Measurements from ENCODE around the gene KLK11. TPM values are rescaled to one million over a fixed set of nuclear protein-coding genes. Genes with fewer than 3 reads are reported as not detected.

The KLK11 gene
- total and polyA plus RNA-seq, 2 experiments from 2014 or later = not detected

DNA sequence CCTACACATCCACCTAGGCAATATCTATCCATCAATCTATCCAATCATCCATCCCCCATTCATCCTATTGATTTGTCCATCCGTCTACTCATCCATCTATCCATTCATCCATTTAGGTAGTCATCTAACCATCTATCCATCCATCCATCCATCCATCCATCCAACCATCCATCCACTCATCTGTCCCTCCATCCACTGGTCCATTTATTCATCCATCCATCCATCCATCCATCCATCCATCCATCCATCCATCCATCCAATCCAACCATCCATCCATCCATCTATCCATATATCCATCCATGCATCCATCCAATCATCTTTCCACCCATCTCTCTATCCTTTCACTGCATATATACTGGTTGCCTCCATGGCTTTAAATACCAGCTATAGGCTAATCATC is 34.6 kb upstream of the KLK11 start:
- Histone ChIP-seq H4K20me1 (ENCODE audit: insufficient read depth) (no peaks in the 10 kb centered on the region), H3K36me3 (ENCODE audit: low read depth) (no peaks in the 10 kb centered on the region), H3K27me3 (replicated peaks; ENCODE audit: insufficient read depth) (0 out of 2 replicates have a peak, but pooled peaks cover 5% of the 10 kb centered on the region), H3K9me3 (ENCODE audit: low read depth) (no peaks in the 10 kb centered on the region), H3K79me2 (ENCODE audit: insufficient read depth) (no peaks in the 10 kb centered on the region), H3K4me1 (ENCODE audit: insufficient read depth) (no peaks in the 10 kb centered on the region), H3F3A (ENCODE audit: insufficient read depth) (no peaks in the 10 kb centered on the region), H3K27ac (no peak overlapping the region), H2AFZ (no peak overlapping the region), H3K9ac (no peak overlapping the region), H3K9me2 (ENCODE audit: insufficient read depth) (no peaks in the 10 kb centered on the region), H3K4me3 (no peak overlapping the region), H3K4me2 (ENCODE audit: unreplicated experiment) (no peak overlapping the region)
- TF ChIP-seq EZH2phosphoT487 (IDR thresholded peaks at IDR 0.05; ENCODE audit: insufficient read depth, low read depth) (no peak), EZH2 (IDR thresholded peaks at IDR 0.05; ENCODE audit: insufficient read depth, poor library complexity, severe bottlenecking) (no peak)
- 0 to 24% methylated on average over 1 of the region's 1 CpG for WGBS, 2 experiments (ENCODE audit: low coverage in 1 of 2, low lambda C conversion rate in 2 of 2, missing lambda C conversion rate in 2 of 2)
- no peak for DNase-seq
- in situ Hi-C loops (cut with MboI) = no loop called here

GRCh38 chr19:51060336-51060735 is 33.9 kb upstream of the KLK11 start:
- in situ Hi-C loops (cut with MboI) = no loop called here
- Histone ChIP-seq H3K36me3 (ENCODE audit: low read depth) (no peaks in the 10 kb centered on the region), H3K79me2 (ENCODE audit: insufficient read depth) (no peaks in the 10 kb centered on the region), H3F3A (ENCODE audit: insufficient read depth) (no peaks in the 10 kb centered on the region), H2AFZ (no peak overlapping the region), H3K27ac (no peak overlapping the region), H3K9me3 (ENCODE audit: low read depth) (no peaks in the 10 kb centered on the region), H3K4me2 (ENCODE audit: unreplicated experiment) (no peak overlapping the region), H3K9ac (no peak overlapping the region), H3K4me1 (ENCODE audit: insufficient read depth) (no peaks in the 10 kb centered on the region), H4K20me1 (ENCODE audit: insufficient read depth) (no peaks in the 10 kb centered on the region), H3K27me3 (replicated peaks; ENCODE audit: insufficient read depth) (0 out of 2 replicates have a peak, but pooled peaks cover 5% of the 10 kb centered on the region), H3K9me2 (ENCODE audit: insufficient read depth) (no peaks in the 10 kb centered on the region), H3K4me3 (no peak overlapping the region)
- TF ChIP-seq EZH2 (IDR thresholded peaks at IDR 0.05; ENCODE audit: insufficient read depth, poor library complexity, severe bottlenecking) (no peak), EZH2phosphoT487 (IDR thresholded peaks at IDR 0.05; ENCODE audit: insufficient read depth, low read depth) (no peak)
- DNase-seq = no peak
- WGBS, 2 experiments (ENCODE audit: low coverage in 1 of 2, low lambda C conversion rate in 2 of 2, missing lambda C conversion rate in 2 of 2) = 29 to 44% methylated on average over 4 of the region's 4 CpGs

GRCh38 chr19:51059715-51060114 is 33.3 kb upstream of the KLK11 start:
- H3K27me3 ChIP-seq (replicated peaks; ENCODE audit: insufficient read depth) = 0 out of 2 replicates have a peak, but pooled peaks cover 5% of the 10 kb centered on the region
- no peak for TF ChIP-seq EZH2phosphoT487 (IDR thresholded peaks at IDR 0.05; ENCODE audit: insufficient read depth, low read depth)
- TF ChIP-seq EZH2 (IDR thresholded peaks at IDR 0.05; ENCODE audit: insufficient read depth, poor library complexity, severe bottlenecking) = no peak
- no peak overlapping the region for H3K4me2 ChIP-seq (ENCODE audit: unreplicated experiment)
- no peak overlapping the region for H2AFZ ChIP-seq
- H3F3A ChIP-seq (ENCODE audit: insufficient read depth) = no peaks in the 10 kb centered on the region
- in situ Hi-C loops (cut with MboI) = no loop called here
- no peak overlapping the region for H3K27ac ChIP-seq
- WGBS, 2 experiments (ENCODE audit: low coverage in 1 of 2, low lambda C conversion rate in 2 of 2, missing lambda C conversion rate in 2 of 2) = 30 to 47% methylated on average over 7 of the region's 7 CpGs
- H4K20me1 ChIP-seq (ENCODE audit: insufficient read depth) = no peaks in the 10 kb centered on the region
- DNase-seq = no peak
- H3K36me3 ChIP-seq (ENCODE audit: low read depth) = no peaks in the 10 kb centered on the region
- H3K4me1 ChIP-seq (ENCODE audit: insufficient read depth) = no peaks in the 10 kb centered on the region
- H3K9me2 ChIP-seq (ENCODE audit: insufficient read depth) = no peaks in the 10 kb centered on the region
- H3K9me3 ChIP-seq (ENCODE audit: low read depth) = no peaks in the 10 kb centered on the region
- no peak overlapping the region for H3K9ac ChIP-seq
- no peak overlapping the region for H3K4me3 ChIP-seq
- no peaks in the 10 kb centered on the region for H3K79me2 ChIP-seq (ENCODE audit: insufficient read depth)

GRCh38 chr19:51055866-51056265 is 29.4 kb upstream of the KLK11 start:
- no peaks in the 10 kb centered on the region for H3K4me1 ChIP-seq (ENCODE audit: insufficient read depth)
- no peak overlapping the region for H3K4me3 ChIP-seq
- TF ChIP-seq EZH2phosphoT487 (IDR thresholded peaks at IDR 0.05; ENCODE audit: insufficient read depth, low read depth) = no peak
- no peak for TF ChIP-seq EZH2 (IDR thresholded peaks at IDR 0.05; ENCODE audit: insufficient read depth, poor library complexity, severe bottlenecking)
- in situ Hi-C loops (cut with MboI) = no loop called here
- DNase-seq = peak; percentile 11
- no peak overlapping the region for H3K27ac ChIP-seq
- H3K4me2 ChIP-seq (ENCODE audit: unreplicated experiment) = no peak overlapping the region
- H3K9me3 ChIP-seq (ENCODE audit: low read depth) = no peaks in the 10 kb centered on the region
- H2AFZ ChIP-seq = no peak overlapping the region
- no peak overlapping the region for H3K9ac ChIP-seq
- no peaks in the 10 kb centered on the region for H3K36me3 ChIP-seq (ENCODE audit: low read depth)
- peaks cover 12% of the 10 kb centered on the region; the same call in 1 of the 2 replicates for H3K27me3 ChIP-seq (replicated peaks; ENCODE audit: insufficient read depth)
- no peaks in the 10 kb centered on the region for H4K20me1 ChIP-seq (ENCODE audit: insufficient read depth)
- no peaks in the 10 kb centered on the region for H3K79me2 ChIP-seq (ENCODE audit: insufficient read depth)
- H3F3A ChIP-seq (ENCODE audit: insufficient read depth) = no peaks in the 10 kb centered on the region
- H3K9me2 ChIP-seq (ENCODE audit: insufficient read depth) = no peaks in the 10 kb centered on the region

DNA sequence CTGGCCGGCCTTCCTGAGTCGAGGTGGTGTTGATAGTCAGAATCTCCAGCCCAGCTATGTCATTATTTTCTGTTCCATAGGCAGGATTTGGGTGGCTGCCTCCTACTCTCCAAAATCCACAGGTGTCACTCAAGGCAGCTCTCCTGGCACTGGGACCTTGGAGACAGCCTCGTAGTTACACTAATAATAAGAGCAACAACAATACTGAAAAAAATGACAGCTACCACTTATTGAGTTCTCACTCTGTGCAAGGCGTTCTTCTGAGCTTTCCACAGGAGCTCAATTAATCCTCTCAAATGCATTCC is 20.6 kb upstream of the KLK11 start:
- in situ Hi-C loops (cut with MboI) = no loop called here
- Histone ChIP-seq H3K9ac (no peak overlapping the region), H3K9me3 (ENCODE audit: low read depth) (no peaks in the 10 kb centered on the region), H3K4me3 (no peak overlapping the region), H3F3A (ENCODE audit: insufficient read depth) (no peaks in the 10 kb centered on the region), H3K27ac (no peak overlapping the region), H3K27me3 (replicated peaks; ENCODE audit: insufficient read depth) (no peaks in the 10 kb centered on the region), H2AFZ (no peak overlapping the region), H3K36me3 (ENCODE audit: low read depth) (no peaks in the 10 kb centered on the region), H3K79me2 (ENCODE audit: insufficient read depth) (no peaks in the 10 kb centered on the region), H3K4me1 (ENCODE audit: insufficient read depth) (no peaks in the 10 kb centered on the region), H4K20me1 (ENCODE audit: insufficient read depth) (no peaks in the 10 kb centered on the region), H3K9me2 (ENCODE audit: insufficient read depth) (no peaks in the 10 kb centered on the region), H3K4me2 (ENCODE audit: unreplicated experiment) (no peak overlapping the region)
- no peak for DNase-seq
- TF ChIP-seq EZH2phosphoT487 (IDR thresholded peaks at IDR 0.05; ENCODE audit: insufficient read depth, low read depth) = no peak
- TF ChIP-seq EZH2 (IDR thresholded peaks at IDR 0.05; ENCODE audit: insufficient read depth, poor library complexity, severe bottlenecking) = no peak
- WGBS, 2 experiments (ENCODE audit: low coverage in 1 of 2, low lambda C conversion rate in 2 of 2, missing lambda C conversion rate in 2 of 2) = 1 to 8% methylated on average over 3 to 4 of the region's 4 CpGs
